HEK293 (cell line): ENCODE results near the gene POLL.

Source experiments
- CTCF ChIP-seq: fragments of 450-650 bp; formaldehyde crosslinking; IDR thresholded peaks from 2 replicates; pipeline ENCODE4 v1.5.1; 2016; ENCODE audit warnings: missing biosample characterization, missing genetic modification characterization
- PRDM10 ChIP-seq: fragments of 450-650 bp; formaldehyde crosslinking; IDR thresholded peaks from 2 replicates; pipeline ENCODE4 v1.5.1; 2016; ENCODE audit warnings: missing biosample characterization, missing genetic modification characterization
- ZNF132 ChIP-seq: fragments of 450-650 bp; formaldehyde crosslinking; IDR thresholded peaks from 2 replicates; pipeline ENCODE4 v1.5.1; 2017; ENCODE audit warnings: missing biosample characterization, missing genetic modification characterization, borderline replicate concordance
- ZNF510 ChIP-seq: fragments of 450-650 bp; formaldehyde crosslinking; IDR thresholded peaks from 2 replicates; pipeline ENCODE4 v1.5.1; 2018; ENCODE audit warnings: mild to moderate bottlenecking, missing genetic modification characterization, missing biosample characterization; ENCODE audit not compliant: insufficient replicate concordance
- TF ChIP-seq, protein P1 (sequence below): fragments of 450-650 bp; formaldehyde crosslinking; IDR thresholded peaks from 2 replicates; pipeline ENCODE4 v1.5.1; 2016; ENCODE audit warnings: missing biosample characterization, missing genetic modification characterization

- TF ChIP-seq ZNF132 (tag by site-specific recombination) (no peak), ZNF510 (tag by site-specific recombination) (no peak), PRDM10 (tag by site-specific recombination) (no peak), CTCF (tag by site-specific recombination) (no peak)
- TF ChIP-seq, protein P1, sequence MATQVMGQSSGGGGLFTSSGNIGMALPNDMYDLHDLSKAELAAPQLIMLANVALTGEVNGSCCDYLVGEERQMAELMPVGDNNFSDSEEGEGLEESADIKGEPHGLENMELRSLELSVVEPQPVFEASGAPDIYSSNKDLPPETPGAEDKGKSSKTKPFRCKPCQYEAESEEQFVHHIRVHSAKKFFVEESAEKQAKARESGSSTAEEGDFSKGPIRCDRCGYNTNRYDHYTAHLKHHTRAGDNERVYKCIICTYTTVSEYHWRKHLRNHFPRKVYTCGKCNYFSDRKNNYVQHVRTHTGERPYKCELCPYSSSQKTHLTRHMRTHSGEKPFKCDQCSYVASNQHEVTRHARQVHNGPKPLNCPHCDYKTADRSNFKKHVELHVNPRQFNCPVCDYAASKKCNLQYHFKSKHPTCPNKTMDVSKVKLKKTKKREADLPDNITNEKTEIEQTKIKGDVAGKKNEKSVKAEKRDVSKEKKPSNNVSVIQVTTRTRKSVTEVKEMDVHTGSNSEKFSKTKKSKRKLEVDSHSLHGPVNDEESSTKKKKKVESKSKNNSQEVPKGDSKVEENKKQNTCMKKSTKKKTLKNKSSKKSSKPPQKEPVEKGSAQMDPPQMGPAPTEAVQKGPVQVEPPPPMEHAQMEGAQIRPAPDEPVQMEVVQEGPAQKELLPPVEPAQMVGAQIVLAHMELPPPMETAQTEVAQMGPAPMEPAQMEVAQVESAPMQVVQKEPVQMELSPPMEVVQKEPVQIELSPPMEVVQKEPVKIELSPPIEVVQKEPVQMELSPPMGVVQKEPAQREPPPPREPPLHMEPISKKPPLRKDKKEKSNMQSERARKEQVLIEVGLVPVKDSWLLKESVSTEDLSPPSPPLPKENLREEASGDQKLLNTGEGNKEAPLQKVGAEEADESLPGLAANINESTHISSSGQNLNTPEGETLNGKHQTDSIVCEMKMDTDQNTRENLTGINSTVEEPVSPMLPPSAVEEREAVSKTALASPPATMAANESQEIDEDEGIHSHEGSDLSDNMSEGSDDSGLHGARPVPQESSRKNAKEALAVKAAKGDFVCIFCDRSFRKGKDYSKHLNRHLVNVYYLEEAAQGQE (tag by site-specific recombination), result no peak
Observed at GRCh38 chr10:101573885-101574753, 13.9 kb downstream of the POLL start.
